Fibroblast of the aortic adventitia (primary cell): Measurements from ENCODE around the gene NUMA1. TPM values are rescaled to one million over a fixed set of nuclear protein-coding genes. Genes with fewer than 3 reads are reported as not detected.

Experiments
- DNase-seq: peaks from one replicate; pipeline ENCODE4 v3.0.0-alpha.2; 2010; ENCODE audit warnings: low read depth
- H3K4me3 ChIP-seq: 2 replicates; pipeline ENCODE4 v1.5.1; 2011; ENCODE audit warnings: low read depth, mild to moderate bottlenecking, control low read depth, low read length, moderate library complexity
- CTCF ChIP-seq: IDR thresholded peaks from 2 replicates; pipeline ENCODE4 v1.5.1; 2011; ENCODE audit warnings: mild to moderate bottlenecking, low read length, control low read depth, inconsistent platforms; ENCODE audit not compliant: insufficient read depth
- total RNA-seq: library from RNA; depleted of rRNA; stranded (reverse); fragments of >200 nt; gene quantifications from 2 replicates; pipeline ENCODE4 v1.2.3, GENCODE V29; 2012; ENCODE audit warnings: low replicate concordance

The NUMA1 gene
- total RNA-seq, 1 donor, result 134 TPM

- DNase-seq, result no peak
- no peak overlapping the region for H3K4me3 ChIP-seq
- TF ChIP-seq CTCF, result no peak
Observed at GRCh38 chr11:72002841-72003775, 77.2 kb downstream of the NUMA1 start.

- TF ChIP-seq CTCF, result no peak
- DNase-seq, result no peak
- H3K4me3 ChIP-seq, result no peak overlapping the region
Observed at GRCh38 chr11:72001834-72002591, 78.3 kb downstream of the NUMA1 start.

GRCh38 chr11:72001285-72001684, 79.1 kb downstream of the NUMA1 start:
- DNase-seq, result no peak
- TF ChIP-seq CTCF, result no peak
- H3K4me3 ChIP-seq, result no peak overlapping the region

- no peak for DNase-seq
- TF ChIP-seq CTCF, result no peak
- no peak overlapping the region for H3K4me3 ChIP-seq
Observed at GRCh38 chr11:72000202-72000867, 80.0 kb downstream of the NUMA1 start.

GRCh38 chr11:71999798-72000197, 80.5 kb downstream of the NUMA1 start:
- H3K4me3 ChIP-seq, result peak overlapping the region; percentile 14

More at GRCh38 chr11:71999798-72000197, 80.5 kb downstream of the NUMA1 start:
- no peak for TF ChIP-seq CTCF
- DNase-seq, result no peak
